NB4 (cell line): ENCODE results near the gene CREB3L1.

ENCODE experiments used
- DNase-seq: peaks from one replicate; pipeline ENCODE4 v3.0.0; 2010; ENCODE audit warnings: low read depth
- H3K4me3 ChIP-seq: one replicate; pipeline ENCODE4 v1.5.1; 2011; ENCODE audit warnings: mild to moderate bottlenecking, low read depth, low read length, moderate library complexity
- CTCF ChIP-seq: IDR thresholded peaks from one replicate; pipeline ENCODE4 v1.5.1; 2012; ENCODE audit warnings: low read depth, low read length
- MAX ChIP-seq: IDR thresholded peaks from 2 replicates; pipeline ENCODE4 v1.6.1; 2011; ENCODE audit warnings: low read depth, low read length
- MYC ChIP-seq: IDR thresholded peaks from 2 replicates; pipeline ENCODE4 v1.6.1; 2011; ENCODE audit warnings: low read depth, low read length
- POLR2A ChIP-seq: IDR thresholded peaks from 2 replicates; pipeline ENCODE4 v1.6.1; 2011; ENCODE audit warnings: mild to moderate bottlenecking; ENCODE audit not compliant: insufficient read length; ENCODE audit errors: extremely low read depth

Gene CREB3L1

GRCh38 chr11:46267930-46268329 lies 9.5 kb upstream of the CREB3L1 start:
- no peak for DNase-seq
- TF ChIP-seq CTCF (no peak), MAX (no peak), MYC (no peak), POLR2A (no peak)
- no peak overlapping the region for H3K4me3 ChIP-seq

DNA sequence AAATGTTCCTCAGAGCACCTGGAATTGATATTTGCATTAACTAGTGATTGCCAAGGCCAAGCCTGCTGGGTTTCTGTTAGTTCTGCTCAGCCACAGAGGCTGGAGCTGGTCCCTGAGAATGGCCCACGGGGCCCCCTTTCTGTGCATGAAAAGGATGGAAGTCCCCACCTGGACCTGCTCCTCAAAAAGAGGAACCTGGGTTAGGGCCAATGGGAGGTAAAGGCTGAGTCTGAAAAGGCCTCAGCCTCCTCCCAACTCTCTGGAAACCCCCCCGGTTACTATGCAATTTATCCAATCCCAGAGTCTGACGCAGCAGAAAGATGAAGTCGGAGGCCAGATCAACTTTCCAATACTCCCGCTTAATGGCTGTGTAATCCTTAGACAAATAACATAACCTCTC lies 6.8 kb upstream of the CREB3L1 start:
- TF ChIP-seq POLR2A (no peak), MYC (no peak), MAX (no peak)
- DNase-seq = no peak
- H3K4me3 ChIP-seq = no peak overlapping the region

GRCh38 chr11:46271407-46271806 lies 6.1 kb upstream of the CREB3L1 start:
- no peak overlapping the region for H3K4me3 ChIP-seq
- TF ChIP-seq POLR2A (no peak), CTCF (no peak), MYC (no peak), MAX (no peak)
- no peak for DNase-seq

DNA sequence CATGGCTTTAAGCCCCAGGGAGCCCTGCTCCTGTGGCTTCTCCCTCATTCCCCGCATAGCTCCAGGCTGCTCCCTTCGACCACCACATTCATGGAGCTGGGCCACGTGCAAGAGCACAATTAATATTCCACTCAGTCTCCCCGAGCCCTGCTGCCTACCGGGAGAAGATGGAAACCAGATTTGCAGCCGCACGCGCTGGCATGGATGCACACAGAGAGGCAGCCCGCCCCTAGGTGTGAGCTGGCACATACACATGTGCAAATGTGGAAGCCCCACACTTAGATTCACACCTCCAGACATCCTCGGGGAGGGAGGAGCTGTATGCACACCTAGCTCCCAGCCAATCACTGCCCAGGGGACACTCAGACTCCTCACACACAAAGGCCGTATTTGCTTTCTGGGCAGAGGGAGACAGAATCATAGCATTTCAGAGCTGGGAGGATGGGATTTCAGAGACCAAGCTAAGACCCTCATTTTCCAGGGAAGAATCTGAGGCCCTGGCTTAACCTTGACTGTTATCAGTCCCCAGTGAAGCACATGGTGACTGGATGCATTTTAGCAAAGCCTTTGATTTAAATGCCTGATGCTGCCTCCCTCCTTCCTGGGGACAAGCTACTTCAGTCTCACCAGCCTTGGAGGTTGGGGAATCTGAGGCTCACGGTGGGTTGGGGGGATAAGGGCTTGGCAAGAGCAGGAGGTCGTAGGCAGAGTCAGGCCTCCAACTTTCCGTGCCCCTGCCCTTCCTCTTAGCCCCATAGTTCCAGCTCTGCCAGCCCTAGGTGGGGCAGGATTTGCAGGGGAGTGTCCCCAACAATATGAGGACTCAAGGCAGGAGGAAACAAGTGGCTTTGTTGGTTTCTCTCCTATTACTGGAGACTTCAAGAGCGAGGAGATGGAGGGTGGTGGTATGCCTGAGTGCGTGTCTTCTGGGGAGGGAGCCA lies 5.3 kb upstream of the CREB3L1 start:
- no peak for DNase-seq
- H3K4me3 ChIP-seq = no peak overlapping the region
- TF ChIP-seq MYC (no peak), CTCF (no peak), MAX (no peak), POLR2A (no peak)

DNA sequence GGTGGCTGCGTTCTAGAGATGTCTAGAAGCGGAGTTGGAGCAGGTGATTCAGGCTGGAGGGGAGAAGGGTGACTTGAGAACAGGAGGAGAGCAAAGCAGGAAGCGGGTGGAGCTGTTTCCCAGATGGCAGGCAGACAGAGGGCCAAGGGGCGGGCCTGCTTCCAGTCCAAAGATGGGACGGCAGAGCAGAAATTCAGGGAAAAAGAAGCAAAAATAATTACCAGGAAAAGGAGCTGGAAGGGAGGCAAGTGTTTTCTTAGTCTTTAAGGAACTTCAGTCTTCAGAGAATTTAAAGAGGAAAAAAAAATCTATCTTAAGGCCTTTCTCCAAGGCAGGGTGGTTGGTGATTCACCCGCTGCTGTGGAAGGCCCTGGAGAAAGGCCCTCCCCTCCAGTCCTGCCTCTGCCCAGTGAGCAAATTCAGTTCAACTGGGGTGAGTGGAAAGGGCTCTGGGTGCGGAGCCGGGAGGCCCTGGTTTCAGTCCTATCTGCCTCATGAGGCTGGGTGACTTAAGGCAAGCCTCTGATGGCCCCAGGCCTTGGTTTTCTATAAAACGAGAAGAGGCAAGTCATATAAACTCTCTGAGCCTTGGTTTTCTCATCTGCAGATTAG lies 4.5 kb upstream of the CREB3L1 start:
- DNase-seq = peak; percentile 45
- TF ChIP-seq POLR2A = no peak
- no peak for TF ChIP-seq MYC
- no peak for TF ChIP-seq MAX
- H3K4me3 ChIP-seq = no peak overlapping the region

DNA sequence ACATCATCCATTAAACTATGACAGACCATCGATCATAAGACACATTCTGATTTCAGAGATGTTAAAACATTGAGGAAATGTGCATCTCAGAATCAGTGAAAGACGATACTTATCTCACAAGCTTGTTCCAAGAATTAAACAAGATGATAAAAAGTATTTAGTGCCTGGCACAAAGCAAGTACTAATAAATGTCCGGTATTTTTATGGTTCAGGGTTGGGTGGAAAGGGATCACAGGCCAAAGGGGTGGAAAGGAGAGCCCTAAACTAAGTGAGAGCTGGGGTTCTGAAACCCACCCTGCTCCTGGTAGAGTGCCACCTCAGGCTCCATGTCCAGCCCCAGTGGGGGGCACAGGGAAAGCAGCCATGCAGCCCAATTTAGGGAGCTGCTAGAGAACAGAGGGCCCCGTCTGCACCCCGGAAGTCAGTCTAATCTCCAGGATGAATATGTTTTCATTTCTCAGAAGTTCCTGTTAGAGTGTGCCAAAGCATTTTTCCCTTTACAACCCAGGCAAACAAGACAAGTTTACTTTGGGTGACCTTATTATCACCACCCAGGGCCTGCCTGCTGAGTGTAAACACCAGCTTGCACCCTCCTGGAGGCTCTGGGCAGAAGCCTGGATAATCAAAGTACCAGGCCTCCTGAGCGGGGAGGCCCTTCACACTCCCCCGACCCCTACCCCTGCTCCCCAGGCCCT lies 3.8 kb upstream of the CREB3L1 start:
- no peak for DNase-seq
- TF ChIP-seq POLR2A (no peak), MYC (no peak), MAX (no peak), CTCF (no peak)
- no peak overlapping the region for H3K4me3 ChIP-seq
